ENCODE measurements around the gene VPS54. TPM values are rescaled to one million over a fixed set of nuclear protein-coding genes. Genes with fewer than 3 reads are reported as not detected.

The VPS54 gene, protein sequence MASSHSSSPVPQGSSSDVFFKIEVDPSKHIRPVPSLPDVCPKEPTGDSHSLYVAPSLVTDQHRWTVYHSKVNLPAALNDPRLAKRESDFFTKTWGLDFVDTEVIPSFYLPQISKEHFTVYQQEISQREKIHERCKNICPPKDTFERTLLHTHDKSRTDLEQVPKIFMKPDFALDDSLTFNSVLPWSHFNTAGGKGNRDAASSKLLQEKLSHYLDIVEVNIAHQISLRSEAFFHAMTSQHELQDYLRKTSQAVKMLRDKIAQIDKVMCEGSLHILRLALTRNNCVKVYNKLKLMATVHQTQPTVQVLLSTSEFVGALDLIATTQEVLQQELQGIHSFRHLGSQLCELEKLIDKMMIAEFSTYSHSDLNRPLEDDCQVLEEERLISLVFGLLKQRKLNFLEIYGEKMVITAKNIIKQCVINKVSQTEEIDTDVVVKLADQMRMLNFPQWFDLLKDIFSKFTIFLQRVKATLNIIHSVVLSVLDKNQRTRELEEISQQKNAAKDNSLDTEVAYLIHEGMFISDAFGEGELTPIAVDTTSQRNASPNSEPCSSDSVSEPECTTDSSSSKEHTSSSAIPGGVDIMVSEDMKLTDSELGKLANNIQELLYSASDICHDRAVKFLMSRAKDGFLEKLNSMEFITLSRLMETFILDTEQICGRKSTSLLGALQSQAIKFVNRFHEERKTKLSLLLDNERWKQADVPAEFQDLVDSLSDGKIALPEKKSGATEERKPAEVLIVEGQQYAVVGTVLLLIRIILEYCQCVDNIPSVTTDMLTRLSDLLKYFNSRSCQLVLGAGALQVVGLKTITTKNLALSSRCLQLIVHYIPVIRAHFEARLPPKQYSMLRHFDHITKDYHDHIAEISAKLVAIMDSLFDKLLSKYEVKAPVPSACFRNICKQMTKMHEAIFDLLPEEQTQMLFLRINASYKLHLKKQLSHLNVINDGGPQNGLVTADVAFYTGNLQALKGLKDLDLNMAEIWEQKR
- total RNA-seq, result 21.2 and 25.6 TPM in 2 replicates

DNA sequence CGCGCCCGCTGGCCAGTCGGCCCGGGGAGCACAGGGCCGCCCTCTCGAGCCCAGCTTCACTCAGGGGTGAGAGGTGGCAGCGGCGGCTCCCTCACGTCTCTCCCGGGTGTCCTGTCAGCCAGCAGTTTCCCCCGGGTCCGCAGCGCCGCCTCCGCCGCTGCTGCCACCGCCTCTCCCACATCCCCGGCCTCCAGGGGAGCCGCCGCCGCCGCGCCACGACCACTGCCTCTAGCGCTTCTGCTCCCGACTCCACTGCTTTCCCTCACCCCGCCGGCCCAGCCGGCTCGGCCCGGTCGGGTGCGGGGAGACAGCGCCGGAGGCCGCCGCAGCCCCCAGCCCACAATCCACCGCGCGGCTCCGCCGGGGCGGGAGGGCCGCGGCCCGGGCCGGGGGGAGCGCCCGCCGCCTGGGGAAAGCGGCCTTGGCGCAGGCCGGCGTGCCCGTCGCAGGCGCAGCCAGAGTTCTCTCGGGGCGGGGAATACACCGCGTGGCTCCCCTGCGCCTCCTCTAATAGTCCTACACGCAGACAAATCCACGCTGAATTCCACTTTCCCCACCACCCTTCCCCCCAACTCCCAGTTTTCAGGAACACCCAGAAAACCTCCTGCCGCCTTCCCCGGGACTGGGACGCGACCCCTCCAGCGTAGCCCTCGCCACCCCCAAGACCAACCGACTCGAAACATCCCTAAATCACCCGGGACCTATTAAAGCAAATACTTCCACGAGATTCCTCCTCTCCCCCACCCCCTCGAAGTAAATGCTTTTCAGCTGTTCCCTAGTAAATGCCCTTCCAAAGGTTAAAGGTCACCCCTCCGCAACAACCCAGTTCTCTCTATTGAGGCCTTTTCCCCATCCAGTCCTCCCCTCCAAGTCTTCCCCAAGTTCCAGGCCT is at the start of gene VPS54:
TSS of gene VPS54 (minus strand) at position 346 of the 892 bp plus-strand sequence. CDS start 35,429 bp downstream, outside the sequence.

Other genes starting within 250 kb of the VPS54 start
- 140 and 167 TPM in 2 replicates for gene UGP2, start 177.5 kb downstream of the VPS54 start, total RNA-seq
- gene PELI1, start 125.0 kb upstream of the VPS54 start, total RNA-seq, result 33.2 and 57.3 TPM in 2 replicates

Measured in nasal cavity respiratory epithelium epithelial cell of viscerocranial mucosa (primary cell).